ENCODE results near the gene MTHFS.

GRCh38 chr15:79826800-79827199 lies 70.0 kb downstream of the MTHFS start:
- TF ChIP-seq POLR2A (IDR thresholded peaks at IDR 0.05; ENCODE audit: low read length) = no peak
- TF ChIP-seq GATA1 (IDR thresholded peaks at IDR 0.05; ENCODE audit: low read depth, low read length) = no peak
